SK-N-SH treated with all-trans-retinoic acid at 6 μM for 48 hours (cell line): Measurements from ENCODE around the gene ZNF764.

Experiments used
- ARNTL ChIP-seq: fragments of 450-650 bp; formaldehyde crosslinking; IDR thresholded peaks from 2 replicates; pipeline ENCODE4 v1.5.0; 2020; ENCODE audit warnings: low read depth, mild to moderate bottlenecking, moderate library complexity, borderline replicate concordance
- CREB5 ChIP-seq: fragments of 250-450 bp; sonication (Bioruptor Pico); IDR thresholded peaks from 2 replicates; pipeline ENCODE4 v1.5.1; 2020; ENCODE audit warnings: low read depth, mild to moderate bottlenecking, moderate library complexity
- CSDC2 ChIP-seq: fragments of 250-450 bp; sonication (Bioruptor Pico); IDR thresholded peaks from 2 replicates; pipeline ENCODE4 v1.5.0; 2020; ENCODE audit warnings: mild to moderate bottlenecking, moderate library complexity
- ISL1 ChIP-seq: fragments of 250-450 bp; sonication (Bioruptor Pico); IDR thresholded peaks from 2 replicates; pipeline ENCODE4 v2.1.2; 2022; ENCODE audit warnings: mild to moderate bottlenecking, moderate library complexity
- OSR1 ChIP-seq: fragments of 250-450 bp; sonication (Bioruptor Pico); IDR thresholded peaks from 2 replicates; pipeline ENCODE4 v1.8.0; 2022; ENCODE audit warnings: moderate library complexity, mild to moderate bottlenecking, inconsistent platforms
- PATZ1 ChIP-seq: fragments of 250-450 bp; sonication (Bioruptor Pico); IDR thresholded peaks from 2 replicates; pipeline ENCODE4 v1.8.0; 2020; ENCODE audit warnings: mild to moderate bottlenecking, moderate library complexity, borderline replicate concordance
- RARB ChIP-seq: fragments of 250-450 bp; sonication (Bioruptor Pico); IDR thresholded peaks from 2 replicates; pipeline ENCODE4 v1.8.0; 2021; ENCODE audit warnings: mild to moderate bottlenecking, moderate library complexity
- TOX ChIP-seq: fragments of 250-450 bp; sonication (Bioruptor Pico); IDR thresholded peaks from 2 replicates; pipeline ENCODE4 v1.8.0; 2021; ENCODE audit warnings: mild to moderate bottlenecking, moderate library complexity, borderline replicate concordance
- TSHZ2 ChIP-seq: fragments of 250-450 bp; sonication (Bioruptor Pico); IDR thresholded peaks from 2 replicates; pipeline ENCODE4 v1.5.0; 2020; ENCODE audit warnings: mild to moderate bottlenecking, moderate library complexity
- ZC3H10 ChIP-seq: fragments of 250-450 bp; sonication (Bioruptor Pico); IDR thresholded peaks from 2 replicates; pipeline ENCODE4 v1.5.1; 2021; ENCODE audit warnings: mild to moderate bottlenecking, moderate library complexity
- ZFP3 ChIP-seq: fragments of 250-450 bp; sonication (Bioruptor Pico); IDR thresholded peaks from 2 replicates; pipeline ENCODE4 v1.5.0; 2020; ENCODE audit warnings: mild to moderate bottlenecking, moderate library complexity
- ZFP30 ChIP-seq: fragments of 450-650 bp; formaldehyde crosslinking; IDR thresholded peaks from 2 replicates; pipeline ENCODE4 v1.5.0; 2022; ENCODE audit warnings: mild to moderate bottlenecking, moderate library complexity
- ZNF565 ChIP-seq: fragments of 450-650 bp; formaldehyde crosslinking; conservative IDR thresholded peaks from 2 replicates; pipeline ENCODE4 v1.5.0; 2020; ENCODE audit warnings: low read depth, mild to moderate bottlenecking, moderate library complexity
- ZNF70 ChIP-seq: fragments of 450-650 bp; formaldehyde crosslinking; IDR thresholded peaks from 2 replicates; pipeline ENCODE4 v1.5.0; 2020; ENCODE audit warnings: mild to moderate bottlenecking, moderate library complexity

- no peak for TF ChIP-seq CREB5 (CRISPR knock-in tag)
- no peak for TF ChIP-seq ISL1
- TF ChIP-seq ZFP3 (CRISPR knock-in tag): no peak
- TF ChIP-seq ZFP30 (CRISPR knock-in tag): no peak
- no peak for TF ChIP-seq ZC3H10 (CRISPR knock-in tag)
- TF ChIP-seq TOX (CRISPR knock-in tag): no peak
- no peak for TF ChIP-seq OSR1
- no peak for TF ChIP-seq RARB (CRISPR knock-in tag)
- TF ChIP-seq ZNF565: no peak
- no peak for TF ChIP-seq TSHZ2 (CRISPR knock-in tag)
- TF ChIP-seq PATZ1: no peak
- no peak for TF ChIP-seq ZNF70 (CRISPR knock-in tag)
- no peak for TF ChIP-seq ARNTL (CRISPR knock-in tag)
- TF ChIP-seq CSDC2: no peak
Observed at GRCh38 chr16:30566531-30566930, 8.4 kb upstream of the ZNF764 start.
